Left ventricle myocardium inferior (tissue), 1 donor: Measurements from ENCODE around the gene NR1H4. TPM values are rescaled to one million over a fixed set of nuclear protein-coding genes. Genes with fewer than 3 reads are reported as not detected.

Experiments used
- DNase-seq: peaks from one replicate; pipeline ENCODE4 v3.0.0-alpha.2; 2020
- H3K27ac ChIP-seq: fragments of 200-600 bp; replicated peaks from 2 replicates; pipeline ENCODE4 v1.8.0; 2021
- H3K27me3 ChIP-seq: fragments of 200-600 bp; 2 replicates; pipeline ENCODE4 v1.8.0; 2021; ENCODE audit warnings: low read depth
- H3K36me3 ChIP-seq: fragments of 200-600 bp; 2 replicates; pipeline ENCODE4 v1.8.0; 2021
- H3K4me1 ChIP-seq: fragments of 200-600 bp; 2 replicates; pipeline ENCODE4 v1.8.0; 2021
- H3K4me3 ChIP-seq: fragments of 200-600 bp; 2 replicates; pipeline ENCODE4 v1.8.0; 2021; ENCODE audit warnings: mild to moderate bottlenecking, moderate library complexity
- H3K9me3 ChIP-seq: fragments of 200-600 bp; replicated peaks from 2 replicates; pipeline ENCODE4 v1.8.0; 2021
- CTCF ChIP-seq: fragments of 200-600 bp; IDR thresholded peaks from 2 replicates; pipeline ENCODE4 v1.8.0; 2021; ENCODE audit warnings: antibody characterized with exemption, mild to moderate bottlenecking, borderline replicate concordance
- intact Hi-C: fragments of 100-400 bp; cut with micrococcal nuclease; formaldehyde crosslinking; loops from one replicate; pipeline ENCODE4 v1.11.0; 2022
- total RNA-seq: library from RNA; stranded (reverse); fragmentation: NEBNext Ultra II Directional; extraction: Animal tissue kit (Norgen Biotek cat#: 25700); gene quantifications from one replicate; pipeline ENCODE4 v1.2.1, GENCODE V29; 2021
- donor health status: DM: no; HTN: yes; CAD: no; lungs with severe emphysema.

The NR1H4 gene
- total RNA-seq, 1 donor from 2014 or later = not detected

- H3K27me3 ChIP-seq = no peaks in the 10 kb centered on the region
- no peak overlapping the region for H3K4me3 ChIP-seq
- no peaks in the 10 kb centered on the region for H3K9me3 ChIP-seq
- intact Hi-C loops = no loop called here
- TF ChIP-seq CTCF = no peak
- H3K27ac ChIP-seq = no peak overlapping the region
- H3K4me1 ChIP-seq = no peaks in the 10 kb centered on the region
- no peak for DNase-seq
- no peaks in the 10 kb centered on the region for H3K36me3 ChIP-seq
These were observed 15.5 kb upstream of the NR1H4 start for GRCh38 chr12:100458191-100458590.

GRCh38 chr12:100460702-100461101, 13.0 kb upstream of the NR1H4 start:
- no peaks in the 10 kb centered on the region for H3K9me3 ChIP-seq
- no peaks in the 10 kb centered on the region for H3K27me3 ChIP-seq
- H3K36me3 ChIP-seq = no peaks in the 10 kb centered on the region
- intact Hi-C loops = no loop called here
- H3K4me1 ChIP-seq = no peaks in the 10 kb centered on the region
- no peak overlapping the region for H3K4me3 ChIP-seq
- TF ChIP-seq CTCF = no peak
- DNase-seq = no peak
- no peak overlapping the region for H3K27ac ChIP-seq

GRCh38 chr12:100461330-100461973, 12.2 kb upstream of the NR1H4 start:
- Histone ChIP-seq H3K9me3 (no peaks in the 10 kb centered on the region), H3K4me1 (no peaks in the 10 kb centered on the region), H3K36me3 (no peaks in the 10 kb centered on the region), H3K27me3 (no peaks in the 10 kb centered on the region), H3K4me3 (no peak overlapping the region), H3K27ac (no peak overlapping the region)
- no peak for TF ChIP-seq CTCF
- DNase-seq = no peak
- intact Hi-C loops = no loop called here

GRCh38 chr12:100463661-100464060, 10.0 kb upstream of the NR1H4 start:
- Histone ChIP-seq H3K27me3 (no peaks in the 10 kb centered on the region), H3K9me3 (no peaks in the 10 kb centered on the region), H3K27ac (no peak overlapping the region), H3K36me3 (no peaks in the 10 kb centered on the region), H3K4me1 (no peaks in the 10 kb centered on the region), H3K4me3 (no peak overlapping the region)
- intact Hi-C loops = no loop called here
- DNase-seq = no peak
- TF ChIP-seq CTCF = no peak

GRCh38 chr12:100464529-100464928, 9.1 kb upstream of the NR1H4 start:
- H3K27ac ChIP-seq = no peak overlapping the region
- no peaks in the 10 kb centered on the region for H3K27me3 ChIP-seq
- no peak for DNase-seq
- H3K4me1 ChIP-seq = no peaks in the 10 kb centered on the region
- no peaks in the 10 kb centered on the region for H3K9me3 ChIP-seq
- intact Hi-C loops = no loop called here
- no peaks in the 10 kb centered on the region for H3K36me3 ChIP-seq
- no peak overlapping the region for H3K4me3 ChIP-seq
- no peak for TF ChIP-seq CTCF
